BLaER1 treated with 17β-estradiol and CSF1 and Interleukin-3, amounts not matched to agents 10 nM and 100 nM (cell line): ENCODE data around the gene SASH1.

ENCODE experiments used
- H3K27ac ChIP-seq, 11 experiments: shearing (Covaris generic); formaldehyde crosslinking; 2 replicates each; pipeline ENCODE4 v1.8.1; 2022
- H3K27me3 ChIP-seq, 11 experiments: shearing (Covaris generic); formaldehyde crosslinking; 2 replicates each; pipeline ENCODE4 v1.8.1; 2022
- H3K36me3 ChIP-seq, 11 experiments: shearing (Covaris generic); formaldehyde crosslinking; 2 replicates each; pipeline ENCODE4 v1.8.1; 2022
- H3K4me1 ChIP-seq, 10 experiments: shearing (Covaris generic); formaldehyde crosslinking; 2 replicates each; pipeline ENCODE4 v1.8.1; 2022
- H3K4me2 ChIP-seq, 11 experiments: shearing (Covaris generic); formaldehyde crosslinking; 2 replicates each; pipeline ENCODE4 v1.8.1; 2022
- H3K4me3 ChIP-seq, 10 experiments: shearing (Covaris generic); formaldehyde crosslinking; 2 replicates each; pipeline ENCODE4 v1.8.1; 2022
- H3K9ac ChIP-seq, 11 experiments: shearing (Covaris generic); formaldehyde crosslinking; 2 replicates each; pipeline ENCODE4 v1.8.1; 2022
- H3K9me3 ChIP-seq, 11 experiments: shearing (Covaris generic); formaldehyde crosslinking; replicated peaks in 1 of 11; 2 replicates each; pipeline ENCODE4 v1.8.1; 2022
- H4K20me1 ChIP-seq, 11 experiments: shearing (Covaris generic); formaldehyde crosslinking; 2 replicates each; pipeline ENCODE4 v1.8.1; 2022
- Cebpa-rat ChIP-seq, 11 experiments: shearing (Covaris generic); IDR thresholded peaks; 2 replicates each; pipeline ENCODE4 v1.8.1; 2022

SASH1 gene

DNA sequence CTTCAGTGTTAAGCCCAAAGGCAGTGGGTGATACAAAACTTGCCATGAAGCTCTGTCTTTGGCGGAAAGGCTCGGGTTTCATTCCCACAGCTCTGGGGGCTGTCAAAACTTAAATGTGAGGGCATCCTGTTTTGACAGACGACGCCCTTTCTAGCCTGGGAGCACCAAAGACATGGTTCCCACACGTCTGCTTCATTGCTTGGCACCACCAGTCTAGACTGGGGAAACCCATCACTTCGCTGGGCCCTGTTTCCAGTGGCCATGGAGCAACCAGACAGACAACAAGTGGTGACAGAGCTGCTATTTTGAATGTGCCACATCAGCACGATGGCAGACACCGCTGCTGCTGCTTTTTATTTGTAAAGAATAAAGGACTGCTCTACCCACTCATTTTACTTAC lies 127.5 kb downstream of the SASH1 start:
- no peak for TF ChIP-seq Cebpa-rat (IDR thresholded peaks at IDR 0.05)
- H3K4me2 ChIP-seq, result peak overlapping the region in 10 of 11 experiments; percentile 27 to 77 (median 71); a peak in 21 of 22 replicates
- H3K36me3 ChIP-seq, result peaks cover 0 to 27% (median 0%) of the 10 kb centered on the region in 11 experiments; a peak in 4 of 22 replicates
- H3K27ac ChIP-seq, result no peak overlapping the region
- H3K9ac ChIP-seq, result no peak overlapping the region
- H3K27me3 ChIP-seq, result no peaks in the 10 kb centered on the region
- H3K4me1 ChIP-seq, result peaks cover 23 to 54% (median 39%) of the 10 kb centered on the region in 10 experiments
- H3K4me3 ChIP-seq, result no peak overlapping the region
- H4K20me1 ChIP-seq, result no peaks in the 10 kb centered on the region
- H3K9me3 ChIP-seq, result no peaks in the 10 kb centered on the region

DNA sequence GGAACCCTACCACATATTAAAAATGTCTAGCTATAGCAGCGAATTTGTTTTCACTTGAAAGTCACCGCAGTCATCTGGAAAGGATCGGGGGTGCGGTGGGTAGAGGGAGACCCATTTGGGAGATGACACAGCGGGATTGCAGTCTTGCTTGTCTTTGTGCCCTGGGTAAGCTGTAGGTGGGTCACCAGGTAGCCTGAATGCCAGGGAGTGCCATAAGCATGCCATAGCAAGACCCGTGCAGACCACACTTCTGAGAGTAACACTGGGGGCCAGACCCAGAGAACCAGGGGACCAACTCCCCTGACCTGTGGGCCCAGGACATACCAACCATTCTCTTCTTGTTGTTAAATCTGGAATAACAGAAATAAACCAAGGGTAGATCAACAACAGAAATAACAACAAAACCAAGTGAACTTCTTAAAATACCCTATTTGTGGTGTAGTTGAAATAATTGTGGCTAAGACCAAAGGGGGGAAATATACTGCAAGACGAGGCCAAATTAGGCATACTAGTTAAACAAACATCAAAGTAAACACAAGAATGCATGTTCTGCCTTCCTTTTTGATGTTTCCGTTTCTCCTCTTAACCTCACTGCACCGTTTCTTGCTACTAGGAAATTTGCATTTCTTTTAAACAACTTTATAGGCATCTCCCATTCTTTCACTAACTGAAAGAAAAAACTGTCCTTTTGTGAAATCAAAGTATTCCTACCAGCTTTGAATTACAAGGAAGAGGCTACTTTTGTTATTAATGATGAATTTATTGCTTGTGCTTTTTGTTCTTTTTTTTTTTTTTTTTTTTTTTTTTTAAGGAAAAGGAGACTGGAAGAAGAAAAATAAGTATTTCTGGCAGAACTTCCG lies 128.2 kb downstream of the SASH1 start:
- Histone ChIP-seq H3K9ac (no peak overlapping the region), H3K4me2 (peak overlapping the region; percentile 4 to 77 (median 70); a peak in 20 of 22 replicates), H3K27me3 (no peaks in the 10 kb centered on the region), H3K4me3 (no peak overlapping the region), H3K9me3 (no peaks in the 10 kb centered on the region), H4K20me1 (no peaks in the 10 kb centered on the region), H3K36me3 (peaks cover 0 to 33% (median 0%) of the 10 kb centered on the region in 11 experiments; a peak in 4 of 22 replicates), H3K4me1 (peaks cover 16 to 47% (median 32%) of the 10 kb centered on the region in 10 experiments), H3K27ac (no peak overlapping the region)
- TF ChIP-seq Cebpa-rat (IDR thresholded peaks at IDR 0.05), result no peak

DNA sequence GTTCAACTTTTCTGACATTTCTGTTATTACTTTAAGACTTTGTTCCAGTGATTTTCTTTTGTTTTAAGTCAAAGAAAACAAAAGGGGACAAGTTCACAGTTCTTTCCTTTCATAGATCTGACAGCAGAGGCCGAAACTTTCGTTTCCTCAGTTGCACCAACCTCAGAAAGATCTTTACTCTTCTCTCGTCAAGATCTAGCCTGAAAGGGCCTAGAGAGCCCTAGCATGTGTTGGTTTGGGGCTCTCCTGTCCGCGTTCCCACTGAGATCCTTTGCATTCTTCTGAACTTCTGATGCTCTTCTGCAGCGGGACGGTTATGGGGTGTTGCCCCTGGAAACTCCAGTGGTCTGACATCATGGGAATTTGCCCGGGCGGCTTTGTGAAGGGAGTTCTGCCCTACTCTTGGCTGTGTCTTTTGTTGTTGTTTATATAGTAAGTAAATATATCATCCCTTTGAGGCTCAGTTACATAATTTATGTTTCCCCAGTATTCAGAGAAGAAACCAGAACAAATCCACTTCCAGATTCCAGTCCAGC lies 129.1 kb downstream of the SASH1 start:
- H3K27ac ChIP-seq, result no peak overlapping the region

GRCh38 chr6:148472171-148473105 lies 129.8 kb downstream of the SASH1 start:
- peak overlapping the region in 6 of 11 experiments; percentile 70 to 77 (median 75); a peak in 11 of 22 replicates for H3K4me2 ChIP-seq
- no peaks in the 10 kb centered on the region for H3K9me3 ChIP-seq
- H3K27ac ChIP-seq, result no peak overlapping the region
- H3K4me1 ChIP-seq, result peaks cover 11 to 36% (median 23%) of the 10 kb centered on the region in 10 experiments; a peak in 19 of 20 replicates
- H4K20me1 ChIP-seq, result no peaks in the 10 kb centered on the region
- no peak overlapping the region for H3K4me3 ChIP-seq
- TF ChIP-seq Cebpa-rat (IDR thresholded peaks at IDR 0.05), result no peak
- H3K36me3 ChIP-seq, result peaks cover 0 to 33% (median 0%) of the 10 kb centered on the region in 11 experiments; a peak in 4 of 22 replicates
- no peak overlapping the region for H3K9ac ChIP-seq
- no peaks in the 10 kb centered on the region for H3K27me3 ChIP-seq

More for the DNA sequence above, 129.1 kb downstream of the SASH1 start:
- Histone ChIP-seq H3K9ac (no peak overlapping the region), H3K4me2 (peak overlapping the region in 8 of 11 experiments; percentile 12 to 77 (median 73); a peak in 15 of 22 replicates), H3K9me3 (no peaks in the 10 kb centered on the region), H3K4me1 (peaks cover 11 to 39% (median 25%) of the 10 kb centered on the region in 10 experiments), H3K27me3 (no peaks in the 10 kb centered on the region), H3K4me3 (no peak overlapping the region), H4K20me1 (no peaks in the 10 kb centered on the region), H3K36me3 (peaks cover 0 to 33% (median 0%) of the 10 kb centered on the region in 11 experiments; a peak in 4 of 22 replicates)
- TF ChIP-seq Cebpa-rat (IDR thresholded peaks at IDR 0.05), result no peak

DNA sequence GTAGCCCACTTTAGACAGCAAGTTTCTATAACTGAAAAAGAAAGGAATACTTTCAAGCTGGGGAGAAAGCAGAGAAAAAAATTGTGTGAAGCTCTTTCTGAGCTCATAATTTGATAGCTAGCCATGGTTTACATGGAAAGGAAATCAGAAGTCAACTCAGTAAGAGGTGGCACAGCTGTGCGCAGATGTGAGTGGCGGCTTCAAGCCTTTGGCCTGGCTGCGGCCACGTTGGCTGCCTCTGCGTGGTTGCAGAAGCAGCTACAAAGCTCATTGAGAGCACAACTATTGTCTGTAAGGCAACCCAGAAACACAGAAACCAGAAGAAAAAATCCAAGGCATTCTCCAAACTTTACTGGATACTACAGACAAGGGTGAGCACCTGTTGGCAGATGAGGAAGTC lies 136.9 kb downstream of the SASH1 start:
- Histone ChIP-seq H3K4me1 (no peaks in the 10 kb centered on the region; a peak in 1 of 20 replicates), H3K4me3 (no peak overlapping the region), H3K4me2 (no peak overlapping the region), H3K36me3 (peaks cover 0 to 20% (median 0%) of the 10 kb centered on the region in 11 experiments; a peak in 4 of 22 replicates), H3K9ac (no peak overlapping the region), H4K20me1 (no peaks in the 10 kb centered on the region), H3K9me3 (no peaks in the 10 kb centered on the region), H3K27ac (no peak overlapping the region), H3K27me3 (no peaks in the 10 kb centered on the region)
- no peak for TF ChIP-seq Cebpa-rat (IDR thresholded peaks at IDR 0.05)

DNA sequence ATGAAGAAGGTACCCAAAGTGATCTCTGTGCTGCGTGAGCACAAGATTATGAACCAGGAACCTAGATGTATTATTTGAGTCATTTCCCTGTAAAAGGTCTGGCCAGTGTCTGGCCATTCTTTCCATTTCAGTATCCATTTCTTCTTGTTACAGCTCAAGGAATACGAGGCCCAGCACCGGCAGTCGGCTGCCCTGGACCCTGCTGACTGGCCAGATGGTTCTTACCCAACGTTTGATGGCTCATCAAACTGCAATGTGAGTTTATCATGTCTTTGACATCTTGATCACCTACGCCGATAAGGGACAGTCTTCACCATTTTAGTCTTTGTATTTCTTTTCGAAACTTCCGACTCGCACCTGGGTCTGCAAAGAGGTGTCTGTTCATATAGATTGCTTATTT lies 144.8 kb downstream of the SASH1 start:
- Histone ChIP-seq H3K27ac (no peak overlapping the region), H3K27me3 (no peaks in the 10 kb centered on the region), H4K20me1 (no peaks in the 10 kb centered on the region), H3K4me3 (no peak overlapping the region), H3K9me3 (peaks cover 0 to 10% (median 0%) of the 10 kb centered on the region in 11 experiments; a peak in 1 of 22 replicates), H3K4me2 (no peak overlapping the region), H3K9ac (no peak overlapping the region), H3K36me3 (peaks cover 0 to 15% (median 0%) of the 10 kb centered on the region in 11 experiments; a peak in 3 of 22 replicates), H3K4me1 (no peaks in the 10 kb centered on the region; a peak in 1 of 20 replicates)
- TF ChIP-seq Cebpa-rat (IDR thresholded peaks at IDR 0.05), result no peak

DNA sequence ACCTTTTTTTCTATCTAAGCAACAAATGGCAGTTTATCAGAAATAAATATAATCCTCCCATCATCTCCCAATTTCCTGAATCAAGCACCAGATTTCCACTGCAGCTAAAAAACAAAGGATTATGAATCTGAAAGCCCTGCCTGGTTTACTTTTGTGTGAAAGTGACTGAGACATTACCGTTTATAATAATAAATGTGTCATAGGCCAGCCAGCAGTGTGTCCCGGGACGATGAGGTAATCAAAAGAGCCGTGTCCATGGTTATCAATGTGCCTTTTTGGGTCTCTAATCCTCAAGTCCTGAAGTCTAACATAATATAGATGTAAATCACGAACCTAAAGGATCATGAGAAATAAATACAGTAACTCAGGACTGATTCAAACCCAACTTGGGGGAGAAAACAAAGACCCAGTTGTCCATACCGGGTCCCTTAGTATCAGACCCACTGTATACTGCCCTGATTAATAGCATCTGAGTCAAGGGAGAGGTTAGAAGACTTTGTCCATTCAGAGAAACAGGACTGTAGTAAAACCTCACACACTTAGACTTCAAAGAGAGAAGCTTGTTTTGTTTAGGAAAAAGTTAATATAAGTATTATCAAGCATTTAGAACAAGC lies 149.1 kb downstream of the SASH1 start:
- Histone ChIP-seq H3K9ac (no peak overlapping the region), H3K9me3 (peaks cover 0 to 10% (median 0%) of the 10 kb centered on the region in 11 experiments; a peak in 1 of 22 replicates)

GRCh38 chr6:148492654-148493290 lies 150.1 kb downstream of the SASH1 start:
- peaks cover 0 to 9% (median 0%) of the 10 kb centered on the region in 11 experiments; a peak in 2 of 22 replicates for H3K36me3 ChIP-seq
- no peak overlapping the region for H3K27ac ChIP-seq
- peaks cover 0 to 23% (median 14%) of the 10 kb centered on the region in 10 experiments; a peak in 15 of 20 replicates for H3K4me1 ChIP-seq
- H3K9me3 ChIP-seq, result peaks cover 0 to 10% (median 0%) of the 10 kb centered on the region in 11 experiments; a peak in 1 of 22 replicates
- no peaks in the 10 kb centered on the region for H3K27me3 ChIP-seq
- no peak overlapping the region for H3K4me2 ChIP-seq
- H4K20me1 ChIP-seq, result no peaks in the 10 kb centered on the region
- H3K4me3 ChIP-seq, result no peak overlapping the region
- no peak for TF ChIP-seq Cebpa-rat (IDR thresholded peaks at IDR 0.05)
- no peak overlapping the region for H3K9ac ChIP-seq

More for the DNA sequence above, 149.1 kb downstream of the SASH1 start:
- peaks cover 0 to 15% (median 0%) of the 10 kb centered on the region in 11 experiments; a peak in 3 of 22 replicates for H3K36me3 ChIP-seq
- no peak overlapping the region for H3K4me3 ChIP-seq
- no peak for TF ChIP-seq Cebpa-rat (IDR thresholded peaks at IDR 0.05)
- no peaks in the 10 kb centered on the region for H3K27me3 ChIP-seq
- H3K4me2 ChIP-seq, result no peak overlapping the region
- H4K20me1 ChIP-seq, result no peaks in the 10 kb centered on the region
- H3K4me1 ChIP-seq, result peaks cover 0 to 16% (median 8%) of the 10 kb centered on the region in 10 experiments; a peak in 11 of 20 replicates
- no peak overlapping the region for H3K27ac ChIP-seq
